ENCODE data around the gene UBE2D4.

UBE2D4 gene

DNA sequence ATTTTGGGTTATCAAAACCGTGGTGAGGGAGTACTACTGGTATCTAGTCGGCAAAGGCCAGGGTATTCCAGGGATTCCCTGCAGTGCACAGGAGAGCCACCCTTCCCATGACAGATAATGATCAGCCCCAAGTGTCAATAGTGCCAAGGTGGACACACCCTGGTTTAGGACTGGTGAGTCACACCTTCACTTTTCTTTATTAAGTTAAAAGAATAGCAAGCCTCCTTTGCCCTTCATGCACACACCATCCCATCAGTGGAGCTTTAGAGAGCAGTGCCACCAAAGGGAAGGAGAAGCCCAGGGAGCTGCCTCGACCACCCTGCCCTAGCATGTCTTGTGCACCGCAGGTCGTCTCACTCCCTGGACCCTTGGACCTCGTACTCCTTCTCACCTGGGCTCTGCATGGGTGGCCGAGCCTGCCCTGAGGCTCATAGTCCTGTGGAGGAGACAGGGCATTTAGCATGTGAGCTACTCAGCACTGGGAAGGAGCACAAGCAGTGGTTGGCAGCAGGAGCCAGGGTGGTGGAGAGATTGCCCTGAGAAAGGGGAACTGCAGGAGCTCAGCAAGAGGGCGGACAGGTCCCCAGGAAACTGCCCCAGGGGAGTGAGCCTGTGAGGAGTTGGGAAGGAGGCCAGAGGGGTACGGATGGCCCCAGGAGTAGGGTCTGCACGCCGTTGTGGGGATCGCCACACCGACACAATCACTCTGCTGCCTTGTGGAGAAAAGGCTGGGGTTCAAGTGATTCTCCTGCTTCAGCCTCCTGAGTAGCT, 17.4 kb downstream of the UBE2D4 start:
- DNase-seq: no peak
- no peak overlapping the region for H2BK12ac ChIP-seq (ENCODE audit: low read length in 2 of 2)
- H3K9me3 ChIP-seq (ENCODE audit: control insufficient read depth, low read length): no peaks in the 10 kb centered on the region
- 84% methylated on average over 13 of the region's 13 CpGs for WGBS
- no peak overlapping the region for H2BK5ac ChIP-seq (ENCODE audit: low read depth, low read length, poor library complexity, severe bottlenecking)
- H4K8ac ChIP-seq (ENCODE audit: low read length): no peak overlapping the region
- H3K27me3 ChIP-seq (ENCODE audit: control insufficient read depth in 1 of 2, insufficient read depth in 1 of 2, low read length in 2 of 2): no peaks in the 10 kb centered on the region
- H3K4ac ChIP-seq (ENCODE audit: low read depth in 1 of 2, low read length in 2 of 2): no peak overlapping the region
- no peak overlapping the region for H2BK15ac ChIP-seq (ENCODE audit: low read depth, poor library complexity, severe bottlenecking)
- no peak overlapping the region for H3K18ac ChIP-seq (ENCODE audit: low read depth in 1 of 2, low read length in 2 of 2)
- no peak overlapping the region for H3K4me2 ChIP-seq (ENCODE audit: low read length, poor library complexity, severe bottlenecking)
- H3K4me1 ChIP-seq (ENCODE audit: control insufficient read depth, insufficient read depth, low read depth, low read length): no peaks in the 10 kb centered on the region
- peaks cover 11 to 13% of the 10 kb centered on the region in 2 experiments for H3K36me3 ChIP-seq (ENCODE audit: control insufficient read depth in 1 of 2, insufficient read depth in 2 of 2, low read depth in 1 of 2, low read length in 2 of 2)
- H3K14ac ChIP-seq (ENCODE audit: low read length in 2 of 2): no peak overlapping the region
- H3K79me1 ChIP-seq (replicated peaks; ENCODE audit: low read length, poor library complexity, severe bottlenecking): no peaks in the 10 kb centered on the region
- no peak overlapping the region for H2BK120ac ChIP-seq (ENCODE audit: low read depth, low read length)
- H3K4me3 ChIP-seq (ENCODE audit: insufficient read depth in 1 of 2, low read depth in 1 of 2, low read length in 2 of 2): no peak overlapping the region
- H3K9ac ChIP-seq (ENCODE audit: low read length): no peak overlapping the region
- no peak overlapping the region for H2AK5ac ChIP-seq (ENCODE audit: low read length, severe bottlenecking)
- H3K27ac ChIP-seq (ENCODE audit: low read length, poor library complexity, severe bottlenecking): no peak overlapping the region
- H2AFZ ChIP-seq (ENCODE audit: low read depth, low read length): no peak overlapping the region
- H3K23ac ChIP-seq (ENCODE audit: low read length in 2 of 2): no peak overlapping the region
- no peak overlapping the region for H4K91ac ChIP-seq (ENCODE audit: low read length)

DNA sequence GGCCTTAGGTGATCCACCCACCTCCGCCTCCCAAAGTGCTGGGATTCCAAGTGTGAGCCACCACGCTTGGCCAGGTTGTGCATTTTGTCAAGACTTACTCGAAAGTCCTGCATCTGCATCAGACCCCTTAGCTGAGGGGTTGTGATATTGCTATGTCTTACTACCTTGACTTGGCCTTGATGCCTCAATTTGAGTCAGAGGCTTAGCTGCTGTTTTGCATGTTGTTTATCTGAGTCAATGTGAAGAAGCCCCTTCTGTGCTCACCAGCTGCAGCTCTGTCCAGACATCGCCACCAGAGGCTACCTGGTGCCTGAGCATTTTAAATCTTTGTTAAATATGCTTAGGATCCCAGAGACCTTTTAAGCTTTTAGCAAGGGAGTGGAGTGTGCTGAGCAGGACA, 18.1 kb downstream of the UBE2D4 start:
- H4K91ac ChIP-seq (ENCODE audit: low read length): no peak overlapping the region
- peak overlapping the region in 1 of 2 experiments; percentile 46 for H3K23ac ChIP-seq (ENCODE audit: low read length in 2 of 2)
- H3K9ac ChIP-seq (ENCODE audit: low read length): no peak overlapping the region
- no peak for DNase-seq
- H2BK120ac ChIP-seq (ENCODE audit: low read depth, low read length): no peak overlapping the region
- H2AK5ac ChIP-seq (ENCODE audit: low read length, severe bottlenecking): no peak overlapping the region
- H3K14ac ChIP-seq (ENCODE audit: low read length in 2 of 2): no peak overlapping the region
- H3K18ac ChIP-seq (ENCODE audit: low read depth in 1 of 2, low read length in 2 of 2): no peak overlapping the region
- H2BK15ac ChIP-seq (ENCODE audit: low read depth, poor library complexity, severe bottlenecking): no peak overlapping the region
- H2AFZ ChIP-seq (ENCODE audit: low read depth, low read length): no peak overlapping the region
- no peaks in the 10 kb centered on the region for H3K79me1 ChIP-seq (replicated peaks; ENCODE audit: low read length, poor library complexity, severe bottlenecking)
- peaks cover 11 to 17% of the 10 kb centered on the region in 2 experiments for H3K36me3 ChIP-seq (ENCODE audit: control insufficient read depth in 1 of 2, insufficient read depth in 2 of 2, low read depth in 1 of 2, low read length in 2 of 2)
- no peak overlapping the region for H4K8ac ChIP-seq (ENCODE audit: low read length)
- H2BK12ac ChIP-seq (ENCODE audit: low read length in 2 of 2): no peak overlapping the region
- no peaks in the 10 kb centered on the region for H3K9me3 ChIP-seq (ENCODE audit: control insufficient read depth, low read length)
- no peak overlapping the region for H3K4me3 ChIP-seq (ENCODE audit: insufficient read depth in 1 of 2, low read depth in 1 of 2, low read length in 2 of 2)
- no peak overlapping the region for H2BK5ac ChIP-seq (ENCODE audit: low read depth, low read length, poor library complexity, severe bottlenecking)
- no peaks in the 10 kb centered on the region for H3K4me1 ChIP-seq (ENCODE audit: control insufficient read depth, insufficient read depth, low read depth, low read length)
- no peaks in the 10 kb centered on the region for H3K27me3 ChIP-seq (ENCODE audit: control insufficient read depth in 1 of 2, insufficient read depth in 1 of 2, low read length in 2 of 2)
- no peak overlapping the region for H3K27ac ChIP-seq (ENCODE audit: low read length, poor library complexity, severe bottlenecking)
- no peak overlapping the region for H3K4me2 ChIP-seq (ENCODE audit: low read length, poor library complexity, severe bottlenecking)
- no peak overlapping the region for H3K4ac ChIP-seq (ENCODE audit: low read depth in 1 of 2, low read length in 2 of 2)
- WGBS: 99% methylated on average over 4 of the region's 4 CpGs

DNA sequence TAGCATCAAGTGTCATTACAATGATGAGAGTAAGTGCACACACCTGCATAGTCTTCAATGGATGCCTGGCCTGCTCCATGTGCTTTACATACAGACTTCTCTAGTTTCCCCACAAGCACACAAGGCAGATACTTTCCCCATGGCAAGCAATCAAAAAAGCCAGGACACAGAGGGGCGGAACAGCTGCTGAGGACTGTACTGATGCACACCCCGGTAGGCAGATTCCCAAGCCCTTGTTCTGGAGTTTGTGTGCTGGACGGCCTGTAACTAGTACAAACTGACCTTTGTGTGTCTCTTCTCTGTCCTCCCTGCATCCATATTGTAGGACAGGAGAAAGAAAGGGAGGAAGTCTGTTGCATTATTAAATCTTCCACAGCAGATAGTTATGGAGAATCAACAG, 25.8 kb downstream of the UBE2D4 start:
- Histone ChIP-seq H2AFZ (ENCODE audit: low read depth, low read length) (no peak overlapping the region), H2BK5ac (ENCODE audit: low read depth, low read length, poor library complexity, severe bottlenecking) (no peak overlapping the region), H3K27me3 (ENCODE audit: control insufficient read depth in 1 of 2, insufficient read depth in 1 of 2, low read length in 2 of 2) (no peaks in the 10 kb centered on the region), H3K18ac (ENCODE audit: low read depth in 1 of 2, low read length in 2 of 2) (no peak overlapping the region), H2AK5ac (ENCODE audit: low read length, severe bottlenecking) (no peak overlapping the region), H2BK15ac (ENCODE audit: low read depth, poor library complexity, severe bottlenecking) (no peak overlapping the region), H3K27ac (ENCODE audit: low read length, poor library complexity, severe bottlenecking) (no peak overlapping the region), H3K4me3 (ENCODE audit: insufficient read depth in 1 of 2, low read depth in 1 of 2, low read length in 2 of 2) (no peak overlapping the region), H3K36me3 (ENCODE audit: control insufficient read depth in 1 of 2, insufficient read depth in 2 of 2, low read depth in 1 of 2, low read length in 2 of 2) (peaks cover 26 to 46% of the 10 kb centered on the region in 2 experiments), H3K9ac (ENCODE audit: low read length) (no peak overlapping the region), H3K4me1 (ENCODE audit: control insufficient read depth, insufficient read depth, low read depth, low read length) (no peaks in the 10 kb centered on the region), H3K9me3 (ENCODE audit: control insufficient read depth, low read length) (no peaks in the 10 kb centered on the region), H3K4ac (ENCODE audit: low read depth in 1 of 2, low read length in 2 of 2) (no peak overlapping the region), H4K91ac (ENCODE audit: low read length) (no peak overlapping the region), H4K8ac (ENCODE audit: low read length) (no peak overlapping the region), H2BK12ac (ENCODE audit: low read length in 2 of 2) (no peak overlapping the region), H2BK120ac (ENCODE audit: low read depth, low read length) (no peak overlapping the region), H3K14ac (ENCODE audit: low read length in 2 of 2) (no peak overlapping the region), H3K79me1 (replicated peaks; ENCODE audit: low read length, poor library complexity, severe bottlenecking) (no peaks in the 10 kb centered on the region), H3K4me2 (ENCODE audit: low read length, poor library complexity, severe bottlenecking) (no peak overlapping the region), H3K23ac (ENCODE audit: low read length in 2 of 2) (no peak overlapping the region)
- 100% methylated on average over 2 of the region's 3 CpGs for WGBS
- DNase-seq: no peak

DNA sequence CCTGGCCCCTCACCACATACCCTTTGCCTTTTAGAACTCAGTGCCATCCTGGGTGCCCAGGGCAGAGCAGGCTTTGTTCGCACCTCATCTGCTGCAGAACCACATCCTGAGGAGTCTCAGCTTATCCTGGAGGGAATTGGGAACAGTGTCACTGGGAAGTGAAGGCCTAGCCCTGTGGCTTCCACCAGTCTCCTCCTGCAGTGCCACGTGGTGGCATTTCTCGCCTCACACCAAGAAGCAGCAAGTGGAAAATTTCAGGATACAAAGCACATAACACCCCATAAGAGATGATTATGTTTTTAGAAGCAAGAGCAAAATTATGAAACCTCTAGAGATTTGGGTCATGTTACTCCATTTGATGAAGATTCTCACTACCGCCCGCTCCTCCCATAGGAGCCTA, 26.8 kb downstream of the UBE2D4 start:
- Histone ChIP-seq H2BK5ac (ENCODE audit: low read depth, low read length, poor library complexity, severe bottlenecking) (no peak overlapping the region), H2AFZ (ENCODE audit: low read depth, low read length) (no peak overlapping the region), H3K27me3 (ENCODE audit: control insufficient read depth in 1 of 2, insufficient read depth in 1 of 2, low read length in 2 of 2) (no peaks in the 10 kb centered on the region), H3K4me3 (ENCODE audit: insufficient read depth in 1 of 2, low read depth in 1 of 2, low read length in 2 of 2) (no peak overlapping the region), H3K27ac (ENCODE audit: low read length, poor library complexity, severe bottlenecking) (no peak overlapping the region), H3K18ac (ENCODE audit: low read depth in 1 of 2, low read length in 2 of 2) (no peak overlapping the region), H3K79me1 (replicated peaks; ENCODE audit: low read length, poor library complexity, severe bottlenecking) (no peaks in the 10 kb centered on the region), H3K9ac (ENCODE audit: low read length) (no peak overlapping the region), H3K36me3 (ENCODE audit: control insufficient read depth in 1 of 2, insufficient read depth in 2 of 2, low read depth in 1 of 2, low read length in 2 of 2) (peaks cover 26 to 45% of the 10 kb centered on the region in 2 experiments), H4K8ac (ENCODE audit: low read length) (no peak overlapping the region), H3K4me2 (ENCODE audit: low read length, poor library complexity, severe bottlenecking) (no peak overlapping the region), H3K9me3 (ENCODE audit: control insufficient read depth, low read length) (no peaks in the 10 kb centered on the region), H2BK120ac (ENCODE audit: low read depth, low read length) (no peak overlapping the region), H3K23ac (ENCODE audit: low read length in 2 of 2) (no peak overlapping the region), H4K91ac (ENCODE audit: low read length) (no peak overlapping the region), H3K14ac (ENCODE audit: low read length in 2 of 2) (no peak overlapping the region), H3K4ac (ENCODE audit: low read depth in 1 of 2, low read length in 2 of 2) (no peak overlapping the region), H2BK12ac (ENCODE audit: low read length in 2 of 2) (no peak overlapping the region), H2BK15ac (ENCODE audit: low read depth, poor library complexity, severe bottlenecking) (no peak overlapping the region), H3K4me1 (ENCODE audit: control insufficient read depth, insufficient read depth, low read depth, low read length) (no peaks in the 10 kb centered on the region), H2AK5ac (ENCODE audit: low read length, severe bottlenecking) (no peak overlapping the region)
- DNase-seq: no peak
- 94% methylated on average over 5 of the region's 5 CpGs for WGBS

All from mesenchymal stem cell (in vitro differentiated cells and primary cell).